NCI-H774 (cell line): ENCODE results near the gene SORBS2.
A peak's percentile ranks its signal among the peaks of the same experiment; 100 is the strongest.
"Not testable (repeated sequence)": the region's sequence is repeated elsewhere in the genome, so short reads cannot be mapped to it uniquely, and the experiment has no call there.

ENCODE experiments used
- DNase-seq: peaks from one replicate; lab custom pipeline; 2025; lab: John Stamatoyannopoulos, UW

Gene SORBS2

GRCh38 chr4:185559915-185560281 lies 252.1 kb downstream of the SORBS2 start:
- DNase-seq, result no peak

- not testable (repeated sequence) for DNase-seq
Measured at GRCh38 chr4:185559251-185559914, 252.6 kb downstream of the SORBS2 start.

- no peak for DNase-seq
Measured at GRCh38 chr4:185554365-185555126, 257.4 kb downstream of the SORBS2 start.

- no peak for DNase-seq
Measured at GRCh38 chr4:185552254-185552653, 259.7 kb downstream of the SORBS2 start.

- no peak for DNase-seq
Measured at GRCh38 chr4:185550933-185551332, 261.1 kb downstream of the SORBS2 start.

GRCh38 chr4:185549095-185549639 lies 262.8 kb downstream of the SORBS2 start:
- DNase-seq, result no peak

GRCh38 chr4:185548587-185548986 lies 263.4 kb downstream of the SORBS2 start:
- no peak for DNase-seq

- no peak for DNase-seq
Measured at GRCh38 chr4:185546335-185546734, 265.7 kb downstream of the SORBS2 start.

GRCh38 chr4:185542626-185543315 lies 269.2 kb downstream of the SORBS2 start:
- no peak for DNase-seq

GRCh38 chr4:185541251-185541727 lies 270.7 kb downstream of the SORBS2 start:
- no peak for DNase-seq

- no peak for DNase-seq
Measured at GRCh38 chr4:185540487-185541120, 271.4 kb downstream of the SORBS2 start.

- no peak for DNase-seq
Measured at GRCh38 chr4:185540040-185540439, 272.0 kb downstream of the SORBS2 start.

- DNase-seq, result no peak
Measured at GRCh38 chr4:185538806-185539205, 273.2 kb downstream of the SORBS2 start.

- DNase-seq, result no peak
Measured at GRCh38 chr4:185536411-185536709, 275.6 kb downstream of the SORBS2 start.

GRCh38 chr4:185535612-185536410 lies 276.2 kb downstream of the SORBS2 start:
- peak; percentile 22 for DNase-seq
